ENCODE measurements around the gene CATSPERB.
A peak's percentile ranks its signal among the peaks of the same experiment; 100 is the strongest.

Gene CATSPERB

GRCh38 chr14:91611528-91611927 lies 120.4 kb downstream of the CATSPERB start:
- no peak overlapping the region for H3K18ac ChIP-seq (ENCODE audit: low read length)
- no peak overlapping the region for H2BK5ac ChIP-seq (ENCODE audit: low read depth, low read length, poor library complexity)
- no peak overlapping the region for H3K9ac ChIP-seq (ENCODE audit: low read length)
- WGBS (ENCODE audit: extremely low coverage, insufficient coverage, insufficient read length), result no CpG with 5 or more reads among the region's 2 CpGs
- H3K14ac ChIP-seq (ENCODE audit: low read length), result no peak overlapping the region
- H3K4me1 ChIP-seq (ENCODE audit: control insufficient read depth in 1 of 2, insufficient read depth in 2 of 2, low read length in 2 of 2), result peaks cover 0 to 5% of the 10 kb centered on the region in 2 experiments
- H3K27me3 ChIP-seq (ENCODE audit: insufficient read depth, low read length), result no peaks in the 10 kb centered on the region
- H2AK5ac ChIP-seq (ENCODE audit: low read length), result no peak overlapping the region
- H3K79me1 ChIP-seq (ENCODE audit: low read length), result peaks cover 2% of the 10 kb centered on the region
- H4K8ac ChIP-seq (ENCODE audit: low read depth, low read length), result no peak overlapping the region
- H4K12ac ChIP-seq (ENCODE audit: low read depth, low read length), result no peak overlapping the region
- DNase-seq, result no peak
- no peak overlapping the region for H3K4ac ChIP-seq (ENCODE audit: low read depth, low read length)
- no peak overlapping the region for H4K91ac ChIP-seq (ENCODE audit: low read depth, low read length)
- no peak overlapping the region for H3K4me3 ChIP-seq (ENCODE audit: low read depth, low read length)
- no peak overlapping the region for H2BK12ac ChIP-seq (ENCODE audit: low read length)
- no peaks in the 10 kb centered on the region for H3K36me3 ChIP-seq (ENCODE audit: control insufficient read depth in 1 of 2, insufficient read depth in 2 of 2, low read length in 2 of 2)
- no peaks in the 10 kb centered on the region for H3K9me3 ChIP-seq (ENCODE audit: insufficient read depth, low read depth, low read length)
- no peak overlapping the region for H3K27ac ChIP-seq (ENCODE audit: low read depth, low read length)
- no peaks in the 10 kb centered on the region for H3K79me2 ChIP-seq (ENCODE audit: control insufficient read depth, insufficient read depth, low read length, poor library complexity)
- H3K23ac ChIP-seq (ENCODE audit: low read length), result no peak overlapping the region
- no peak overlapping the region for H3K4me2 ChIP-seq (ENCODE audit: low read length)
- no peak overlapping the region for H2AFZ ChIP-seq (ENCODE audit: insufficient read depth, low read length, poor library complexity)
- H2BK120ac ChIP-seq (ENCODE audit: insufficient read depth, low read length, poor library complexity), result no peak overlapping the region

GRCh38 chr14:91609161-91609560 lies 122.7 kb downstream of the CATSPERB start:
- no peak overlapping the region for H3K14ac ChIP-seq (ENCODE audit: low read length)
- no peak for DNase-seq
- H3K79me1 ChIP-seq (ENCODE audit: low read length), result peaks cover 3% of the 10 kb centered on the region
- no peak overlapping the region for H2BK5ac ChIP-seq (ENCODE audit: low read depth, low read length, poor library complexity)
- WGBS (ENCODE audit: extremely low coverage, insufficient coverage, insufficient read length), result no CpG with 5 or more reads among the region's 3 CpGs
- H4K12ac ChIP-seq (ENCODE audit: low read depth, low read length), result no peak overlapping the region
- no peak overlapping the region for H3K4ac ChIP-seq (ENCODE audit: low read depth, low read length)
- no peak overlapping the region for H2BK120ac ChIP-seq (ENCODE audit: insufficient read depth, low read length, poor library complexity)
- no peaks in the 10 kb centered on the region for H3K27me3 ChIP-seq (ENCODE audit: insufficient read depth, low read length)
- H3K9ac ChIP-seq (ENCODE audit: low read length), result no peak overlapping the region
- no peak overlapping the region for H2AK5ac ChIP-seq (ENCODE audit: low read length)
- no peak overlapping the region for H3K18ac ChIP-seq (ENCODE audit: low read length)
- H2AFZ ChIP-seq (ENCODE audit: insufficient read depth, low read length, poor library complexity), result no peak overlapping the region
- H4K91ac ChIP-seq (ENCODE audit: low read depth, low read length), result no peak overlapping the region
- H3K9me3 ChIP-seq (ENCODE audit: insufficient read depth, low read depth, low read length), result no peaks in the 10 kb centered on the region
- H3K4me2 ChIP-seq (ENCODE audit: low read length), result no peak overlapping the region
- no peaks in the 10 kb centered on the region for H3K36me3 ChIP-seq (ENCODE audit: control insufficient read depth in 1 of 2, insufficient read depth in 2 of 2, low read length in 2 of 2)
- peaks cover 0 to 3% of the 10 kb centered on the region in 2 experiments for H3K4me1 ChIP-seq (ENCODE audit: control insufficient read depth in 1 of 2, insufficient read depth in 2 of 2, low read length in 2 of 2)
- no peak overlapping the region for H4K8ac ChIP-seq (ENCODE audit: low read depth, low read length)
- H2BK12ac ChIP-seq (ENCODE audit: low read length), result no peak overlapping the region
- H3K27ac ChIP-seq (ENCODE audit: low read depth, low read length), result no peak overlapping the region
- H3K79me2 ChIP-seq (ENCODE audit: control insufficient read depth, insufficient read depth, low read length, poor library complexity), result no peaks in the 10 kb centered on the region
- no peak overlapping the region for H3K4me3 ChIP-seq (ENCODE audit: low read depth, low read length)
- no peak overlapping the region for H3K23ac ChIP-seq (ENCODE audit: low read length)

- no peaks in the 10 kb centered on the region for H3K9me3 ChIP-seq (ENCODE audit: insufficient read depth, low read depth, low read length)
- no peak overlapping the region for H3K9ac ChIP-seq (ENCODE audit: low read length)
- no peak overlapping the region for H3K23ac ChIP-seq (ENCODE audit: low read length)
- H2BK120ac ChIP-seq (ENCODE audit: insufficient read depth, low read length, poor library complexity), result no peak overlapping the region
- H3K79me1 ChIP-seq (ENCODE audit: low read length), result peaks cover 1% of the 10 kb centered on the region
- no CpG with 5 or more reads among the region's 9 CpGs for WGBS (ENCODE audit: extremely low coverage, insufficient coverage, insufficient read length)
- no peak overlapping the region for H3K4me3 ChIP-seq (ENCODE audit: low read depth, low read length)
- no peak overlapping the region for H4K8ac ChIP-seq (ENCODE audit: low read depth, low read length)
- H4K12ac ChIP-seq (ENCODE audit: low read depth, low read length), result no peak overlapping the region
- H2AK5ac ChIP-seq (ENCODE audit: low read length), result no peak overlapping the region
- H3K18ac ChIP-seq (ENCODE audit: low read length), result no peak overlapping the region
- H2BK5ac ChIP-seq (ENCODE audit: low read depth, low read length, poor library complexity), result no peak overlapping the region
- H3K4me2 ChIP-seq (ENCODE audit: low read length), result no peak overlapping the region
- H3K4ac ChIP-seq (ENCODE audit: low read depth, low read length), result no peak overlapping the region
- H4K91ac ChIP-seq (ENCODE audit: low read depth, low read length), result no peak overlapping the region
- no peak overlapping the region for H3K27ac ChIP-seq (ENCODE audit: low read depth, low read length)
- H3K4me1 ChIP-seq (ENCODE audit: control insufficient read depth in 1 of 2, insufficient read depth in 2 of 2, low read length in 2 of 2), result peaks cover 0 to 3% of the 10 kb centered on the region in 2 experiments
- H3K27me3 ChIP-seq (ENCODE audit: insufficient read depth, low read length), result no peaks in the 10 kb centered on the region
- H3K79me2 ChIP-seq (ENCODE audit: control insufficient read depth, insufficient read depth, low read length, poor library complexity), result no peaks in the 10 kb centered on the region
- DNase-seq, result no peak
- H2AFZ ChIP-seq (ENCODE audit: insufficient read depth, low read length, poor library complexity), result no peak overlapping the region
- peak overlapping the region; percentile 28 for H2BK12ac ChIP-seq (ENCODE audit: low read length)
- no peaks in the 10 kb centered on the region for H3K36me3 ChIP-seq (ENCODE audit: control insufficient read depth in 1 of 2, insufficient read depth in 2 of 2, low read length in 2 of 2)
- no peak overlapping the region for H3K14ac ChIP-seq (ENCODE audit: low read length)
Measured at GRCh38 chr14:91607322-91608047, 124.4 kb downstream of the CATSPERB start.

- no peak overlapping the region for H3K23ac ChIP-seq (ENCODE audit: low read length)
- H3K79me1 ChIP-seq (ENCODE audit: low read length), result peaks cover 1% of the 10 kb centered on the region
- no peak overlapping the region for H3K4me3 ChIP-seq (ENCODE audit: low read depth, low read length)
- DNase-seq, result peak; percentile 29 to 73
- no peaks in the 10 kb centered on the region for H3K9me3 ChIP-seq (ENCODE audit: insufficient read depth, low read depth, low read length)
- peaks cover 0 to 3% of the 10 kb centered on the region in 2 experiments for H3K4me1 ChIP-seq (ENCODE audit: control insufficient read depth in 1 of 2, insufficient read depth in 2 of 2, low read length in 2 of 2)
- H3K9ac ChIP-seq (ENCODE audit: low read length), result no peak overlapping the region
- H2AK5ac ChIP-seq (ENCODE audit: low read length), result no peak overlapping the region
- H2BK5ac ChIP-seq (ENCODE audit: low read depth, low read length, poor library complexity), result no peak overlapping the region
- no peak overlapping the region for H3K4ac ChIP-seq (ENCODE audit: low read depth, low read length)
- H3K18ac ChIP-seq (ENCODE audit: low read length), result no peak overlapping the region
- no peaks in the 10 kb centered on the region for H3K27me3 ChIP-seq (ENCODE audit: insufficient read depth, low read length)
- H2BK12ac ChIP-seq (ENCODE audit: low read length), result no peak overlapping the region
- no peak overlapping the region for H2BK120ac ChIP-seq (ENCODE audit: insufficient read depth, low read length, poor library complexity)
- H4K8ac ChIP-seq (ENCODE audit: low read depth, low read length), result no peak overlapping the region
- no peak overlapping the region for H4K91ac ChIP-seq (ENCODE audit: low read depth, low read length)
- no peaks in the 10 kb centered on the region for H3K79me2 ChIP-seq (ENCODE audit: control insufficient read depth, insufficient read depth, low read length, poor library complexity)
- H3K27ac ChIP-seq (ENCODE audit: low read depth, low read length), result no peak overlapping the region
- H3K4me2 ChIP-seq (ENCODE audit: low read length), result no peak overlapping the region
- H3K36me3 ChIP-seq (ENCODE audit: control insufficient read depth in 1 of 2, insufficient read depth in 2 of 2, low read length in 2 of 2), result no peaks in the 10 kb centered on the region
- H3K14ac ChIP-seq (ENCODE audit: low read length), result no peak overlapping the region
- no peak overlapping the region for H2AFZ ChIP-seq (ENCODE audit: insufficient read depth, low read length, poor library complexity)
- no peak overlapping the region for H4K12ac ChIP-seq (ENCODE audit: low read depth, low read length)
- WGBS (ENCODE audit: extremely low coverage, insufficient coverage, insufficient read length), result no CpG with 5 or more reads among the region's 3 CpGs
Measured at GRCh38 chr14:91606851-91607250, 125.0 kb downstream of the CATSPERB start.
